GM12891 (cell line): ENCODE results near the gene RAP1GDS1. TPM values are rescaled to one million over a fixed set of nuclear protein-coding genes. Genes with fewer than 3 reads are reported as not detected.

Experiments
- DNase-seq: peaks from one replicate; pipeline ENCODE4 v3.0.0; 2011; ENCODE audit warnings: low spot score; ENCODE audit not compliant: insufficient read length
- FAIRE-seq: peaks from 2 replicates; lab custom pipeline; 2011; peaks lifted over from hg19 to GRCh38; lab: Jason Lieb, UNC
- PAX5 ChIP-seq: IDR thresholded peaks from 2 replicates; pipeline ENCODE4 v1.6.1; 2011; ENCODE audit warnings: low read length, moderate library complexity, mild to moderate bottlenecking; ENCODE audit not compliant: insufficient read depth, severe bottlenecking
- POLR2A ChIP-seq: IDR thresholded peaks from 2 replicates; pipeline ENCODE4 v1.6.1; 2011; ENCODE audit warnings: low read depth, low read length, control low read depth
- POLR2AphosphoS5 ChIP-seq: IDR thresholded peaks from 2 replicates; pipeline ENCODE4 v1.6.1; 2011; ENCODE audit warnings: low read depth, low read length, control low read depth
- POU2F2 ChIP-seq: IDR thresholded peaks from 2 replicates; pipeline ENCODE4 v1.6.1; 2011; ENCODE audit warnings: low read depth, mild to moderate bottlenecking, control low read depth, low read length, moderate library complexity
- SPI1 ChIP-seq: IDR thresholded peaks from 2 replicates; pipeline ENCODE4 v1.6.1; 2011; ENCODE audit warnings: low read depth, low read length, control low read depth
- TAF1 ChIP-seq: IDR thresholded peaks from 2 replicates; pipeline ENCODE4 v1.6.1; 2011; ENCODE audit warnings: low read depth, low read length, control low read depth
- polyA plus RNA-seq: library from polyadenylated mRNA; unstranded; fragments of >200 nt; gene quantifications from one replicate; pipeline ENCODE4 v1.2.1, GENCODE V29; 2012; ENCODE audit warnings: low read depth, missing spikeins, inconsistent platforms; ENCODE audit not compliant: missing spikeins

RAP1GDS1 gene, protein sequence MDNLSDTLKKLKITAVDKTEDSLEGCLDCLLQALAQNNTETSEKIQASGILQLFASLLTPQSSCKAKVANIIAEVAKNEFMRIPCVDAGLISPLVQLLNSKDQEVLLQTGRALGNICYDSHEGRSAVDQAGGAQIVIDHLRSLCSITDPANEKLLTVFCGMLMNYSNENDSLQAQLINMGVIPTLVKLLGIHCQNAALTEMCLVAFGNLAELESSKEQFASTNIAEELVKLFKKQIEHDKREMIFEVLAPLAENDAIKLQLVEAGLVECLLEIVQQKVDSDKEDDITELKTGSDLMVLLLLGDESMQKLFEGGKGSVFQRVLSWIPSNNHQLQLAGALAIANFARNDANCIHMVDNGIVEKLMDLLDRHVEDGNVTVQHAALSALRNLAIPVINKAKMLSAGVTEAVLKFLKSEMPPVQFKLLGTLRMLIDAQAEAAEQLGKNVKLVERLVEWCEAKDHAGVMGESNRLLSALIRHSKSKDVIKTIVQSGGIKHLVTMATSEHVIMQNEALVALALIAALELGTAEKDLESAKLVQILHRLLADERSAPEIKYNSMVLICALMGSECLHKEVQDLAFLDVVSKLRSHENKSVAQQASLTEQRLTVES
- 9.9 TPM for polyA plus RNA-seq

DNA sequence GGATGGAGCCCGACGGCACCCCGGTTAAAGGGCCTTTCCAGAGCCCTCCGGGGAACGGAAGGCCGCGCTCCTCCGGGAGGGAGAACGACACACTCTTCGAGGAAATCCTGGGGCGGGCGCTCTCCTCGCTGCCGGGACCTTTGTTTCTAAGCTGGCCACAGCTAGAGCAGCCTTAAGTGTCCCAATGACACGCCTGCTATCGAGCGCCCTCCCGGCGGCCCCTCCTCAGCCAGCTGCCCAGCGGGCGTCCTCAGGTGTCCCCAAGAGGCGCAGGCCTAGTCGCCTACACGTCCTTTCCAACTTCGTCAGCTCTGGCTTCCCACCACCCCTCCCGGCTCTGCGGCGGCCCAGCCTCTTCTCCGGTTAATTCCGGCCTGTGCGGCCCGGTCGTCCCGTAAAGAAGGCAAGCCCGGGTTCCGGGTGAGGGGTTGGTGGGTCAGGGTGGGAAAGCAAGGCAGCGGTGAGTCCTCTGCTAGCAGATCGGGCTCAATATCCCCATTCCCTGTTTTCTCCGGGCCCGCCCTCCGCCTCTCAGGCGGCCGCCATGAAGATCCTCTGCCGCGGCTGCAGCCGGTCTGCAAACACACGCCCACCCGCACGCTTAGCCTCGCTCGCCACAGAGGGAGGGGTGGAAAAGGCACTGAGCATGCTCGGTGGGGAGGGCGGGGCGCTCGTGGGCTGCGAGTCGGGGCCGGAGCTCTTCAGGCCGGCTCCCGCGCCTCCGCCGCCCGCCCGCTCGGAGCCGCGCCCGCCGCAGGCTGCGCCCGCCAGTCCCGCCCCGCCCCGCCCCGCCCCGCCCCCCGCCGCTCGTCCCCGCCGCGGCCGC, at the start of gene RAP1GDS1:
Gene RAP1GDS1, plus strand, starts transcription at position 806 of the 826 bp plus-strand sequence. CDS start 182 bp downstream, outside the sequence.
- peak; percentile 95 for FAIRE-seq
- TF ChIP-seq POU2F2 (no peak), TAF1 (peak; percentile 76; the same call in 1 of the 2 replicates), SPI1 (no peak), POLR2AphosphoS5 (0 out of 2 replicates have a peak, but pooled peaks have one; percentile 33), POLR2A (peak; percentile 71), PAX5 (no peak)
- peak; percentile 90 for DNase-seq

DNA sequence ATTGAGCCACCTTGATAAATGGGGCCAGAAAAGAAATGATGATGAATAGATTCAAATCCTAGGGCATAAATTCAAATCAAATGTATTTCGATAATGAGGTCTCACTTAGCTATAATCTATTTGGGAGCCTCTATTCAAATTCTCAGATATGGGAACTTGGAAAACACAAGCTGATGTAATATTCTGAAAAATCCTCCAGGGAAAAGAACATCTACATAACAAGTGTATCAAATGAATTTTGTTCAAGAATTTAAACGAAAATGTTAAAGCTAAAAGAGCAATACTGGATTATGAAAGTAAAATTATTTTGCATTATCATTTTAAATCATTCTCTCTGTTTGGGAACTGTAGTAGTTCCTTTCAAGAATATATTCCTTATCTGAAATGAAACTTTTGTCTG, 38.9 kb upstream of the RAP1GDS1 start:
- no peak for DNase-seq
- TF ChIP-seq POLR2AphosphoS5 = no peak
- TF ChIP-seq SPI1 = no peak
- no peak for TF ChIP-seq TAF1
- no peak for TF ChIP-seq PAX5
- no peak for TF ChIP-seq POLR2A
- no peak for TF ChIP-seq POU2F2
- FAIRE-seq = no peak

DNA sequence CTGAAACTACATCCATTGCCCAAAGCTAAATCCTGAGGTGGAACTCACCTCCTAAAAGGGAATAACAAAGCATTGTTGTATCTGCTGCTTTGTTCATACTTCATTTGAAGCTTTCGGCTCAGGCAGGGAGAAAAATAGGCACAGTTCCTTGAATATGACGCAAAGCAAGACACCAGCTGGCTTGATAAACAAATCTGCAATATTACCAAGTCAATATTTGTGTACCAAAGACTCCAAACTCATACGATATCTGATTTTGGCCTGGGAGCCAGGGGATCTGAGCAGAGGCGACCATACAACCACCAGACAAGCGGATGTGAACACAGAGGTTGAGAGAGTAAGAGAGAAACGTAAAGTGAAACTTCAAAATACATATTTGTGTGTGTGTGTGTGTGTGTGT, 34.8 kb upstream of the RAP1GDS1 start:
- TF ChIP-seq POLR2AphosphoS5 (no peak), POU2F2 (no peak), TAF1 (no peak)
- FAIRE-seq (no peak), DNase-seq (no peak)

DNA sequence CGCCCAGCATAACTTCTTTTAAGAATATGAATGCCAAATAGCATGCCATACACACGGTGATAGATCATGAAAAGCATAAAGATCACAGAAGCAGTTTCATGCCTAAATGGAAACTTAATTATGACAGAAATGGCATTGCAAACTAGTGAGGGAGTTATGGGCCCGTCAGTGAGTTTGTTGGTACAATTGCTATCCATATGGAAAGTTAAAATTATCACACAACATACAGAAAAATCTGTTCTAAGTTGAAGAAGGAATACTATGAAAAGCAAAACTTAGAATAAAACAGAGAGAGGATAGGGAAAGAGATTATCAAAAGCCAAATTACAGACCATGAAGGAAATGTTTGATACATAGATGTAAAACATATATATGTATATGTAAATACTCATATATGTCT, 30.2 kb upstream of the RAP1GDS1 start:
- no peak for FAIRE-seq
- TF ChIP-seq POLR2AphosphoS5 (no peak), TAF1 (no peak), PAX5 (no peak), POU2F2 (no peak), SPI1 (no peak), POLR2A (no peak)
- no peak for DNase-seq

DNA sequence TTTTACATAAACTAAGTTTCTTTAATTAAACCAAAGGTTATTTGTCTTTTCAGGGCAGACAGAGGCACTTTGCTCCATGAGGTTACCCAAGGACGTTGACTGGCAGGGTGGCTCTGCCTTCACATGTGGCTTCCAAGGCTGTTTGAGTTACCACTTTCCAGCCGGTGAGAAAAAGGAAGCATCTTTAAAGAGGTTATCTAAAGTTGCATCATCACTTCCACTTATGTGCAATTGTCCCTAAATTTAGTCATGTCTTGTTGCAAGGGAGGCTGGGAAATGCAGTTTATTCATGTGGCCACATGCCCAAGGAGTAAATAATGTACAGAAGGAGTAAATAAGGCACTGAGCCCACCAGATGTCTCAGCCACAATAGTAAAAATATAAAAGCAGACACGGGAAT, 29.0 kb upstream of the RAP1GDS1 start:
- DNase-seq (no peak), FAIRE-seq (no peak)
- TF ChIP-seq TAF1 (no peak), SPI1 (no peak), PAX5 (no peak), POLR2AphosphoS5 (no peak), POU2F2 (no peak), POLR2A (no peak)

DNA sequence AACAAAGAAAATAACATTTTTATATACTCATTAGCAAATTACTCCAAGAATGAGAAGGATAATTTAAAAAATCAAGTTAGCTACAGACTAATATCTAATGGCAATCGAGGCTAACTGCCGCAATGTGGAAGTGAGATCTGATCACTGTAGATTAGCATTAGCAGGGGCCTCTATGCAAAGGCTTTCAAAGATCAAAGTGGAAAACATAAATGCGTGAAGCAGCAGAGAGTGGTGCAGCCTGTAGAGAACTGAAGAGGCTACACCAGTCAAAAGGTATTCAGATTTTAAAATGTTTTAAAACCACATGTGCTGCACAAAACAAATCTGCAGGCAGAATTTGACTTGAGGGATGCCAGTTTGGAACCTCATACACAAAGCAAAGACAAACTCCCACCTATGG, 24.0 kb upstream of the RAP1GDS1 start:
- FAIRE-seq (no peak), DNase-seq (no peak)
- TF ChIP-seq SPI1 = no peak
- TF ChIP-seq PAX5 = no peak
- no peak for TF ChIP-seq TAF1
- no peak for TF ChIP-seq POU2F2
- no peak for TF ChIP-seq POLR2AphosphoS5
- TF ChIP-seq POLR2A = no peak

DNA sequence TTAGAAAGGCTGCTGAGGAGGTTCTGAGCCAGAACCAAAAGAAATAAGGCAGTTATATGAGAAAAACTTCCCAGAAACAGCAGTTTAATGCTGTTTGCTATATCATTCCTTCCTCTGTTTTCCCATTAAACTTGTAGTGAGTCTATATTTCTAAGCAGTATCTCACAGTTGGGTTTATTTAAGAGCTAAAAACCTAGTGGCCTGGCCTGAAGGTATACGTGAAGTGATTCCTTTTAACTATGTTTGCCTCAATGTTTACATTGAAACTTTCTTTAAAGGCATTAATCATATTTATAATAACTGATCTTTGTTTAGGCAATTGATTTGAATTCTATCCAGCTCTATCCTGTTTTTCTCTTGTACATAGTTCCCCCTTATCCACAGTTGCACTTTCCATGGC, 19.1 kb upstream of the RAP1GDS1 start:
- FAIRE-seq (no peak), DNase-seq (no peak)
- no peak for TF ChIP-seq POU2F2
- TF ChIP-seq POLR2A = no peak
- TF ChIP-seq TAF1 = no peak
- TF ChIP-seq PAX5 = no peak
- TF ChIP-seq POLR2AphosphoS5 = no peak
- TF ChIP-seq SPI1 = no peak

DNA sequence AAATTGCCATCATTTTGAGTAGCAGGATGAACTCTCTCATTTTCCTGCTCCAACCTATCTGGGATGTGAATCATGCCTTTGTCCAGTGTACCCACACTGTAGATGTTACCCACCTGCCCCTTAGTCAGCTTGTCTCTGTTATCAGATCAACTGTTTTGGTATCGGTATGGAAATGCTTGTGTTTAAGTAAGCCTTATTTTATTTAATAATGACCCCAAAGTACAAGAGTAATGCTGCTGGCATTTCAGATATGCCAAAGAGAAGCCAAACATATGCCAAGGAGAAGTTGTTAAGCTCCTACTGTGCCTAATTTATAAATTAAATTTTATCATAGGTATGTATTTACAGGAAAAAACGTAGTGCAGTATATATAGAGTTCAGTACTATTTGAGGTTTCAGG, 18.6 kb upstream of the RAP1GDS1 start:
- no peak for DNase-seq
- TF ChIP-seq SPI1 (no peak), TAF1 (no peak), POLR2A (no peak), POLR2AphosphoS5 (no peak), POU2F2 (no peak), PAX5 (no peak)
- FAIRE-seq = no peak

DNA sequence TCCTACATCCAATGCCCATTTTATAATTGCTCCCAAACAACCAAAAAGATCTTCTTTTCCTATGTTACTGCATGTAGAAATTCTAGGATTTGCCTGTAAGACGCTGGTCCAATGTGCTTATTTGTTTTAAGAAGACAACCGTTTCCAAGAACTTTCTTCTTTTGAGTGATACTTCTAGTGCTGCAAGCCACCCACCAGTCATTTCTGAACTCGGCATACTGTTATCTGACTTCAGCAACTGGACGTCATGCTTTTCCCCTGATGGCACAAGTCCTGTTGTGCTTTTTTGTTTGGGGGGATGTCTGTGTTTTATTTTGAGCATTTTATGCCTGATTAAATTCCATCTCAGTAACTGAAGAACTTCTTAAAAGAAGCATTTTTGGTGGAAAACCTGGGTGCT, 16.0 kb upstream of the RAP1GDS1 start:
- FAIRE-seq = no peak
- TF ChIP-seq POLR2AphosphoS5 (no peak), SPI1 (no peak), PAX5 (no peak), TAF1 (no peak), POU2F2 (no peak), POLR2A (no peak)

More for the DNA sequence above, 16.0 kb upstream of the RAP1GDS1 start:
- DNase-seq = no peak
